Measurements from ENCODE around the gene ABHD3.
"Not testable (repeated sequence)": the region's sequence is repeated elsewhere in the genome, so short reads cannot be mapped to it uniquely, and the experiment has no call there.

The ABHD3 gene

DNA sequence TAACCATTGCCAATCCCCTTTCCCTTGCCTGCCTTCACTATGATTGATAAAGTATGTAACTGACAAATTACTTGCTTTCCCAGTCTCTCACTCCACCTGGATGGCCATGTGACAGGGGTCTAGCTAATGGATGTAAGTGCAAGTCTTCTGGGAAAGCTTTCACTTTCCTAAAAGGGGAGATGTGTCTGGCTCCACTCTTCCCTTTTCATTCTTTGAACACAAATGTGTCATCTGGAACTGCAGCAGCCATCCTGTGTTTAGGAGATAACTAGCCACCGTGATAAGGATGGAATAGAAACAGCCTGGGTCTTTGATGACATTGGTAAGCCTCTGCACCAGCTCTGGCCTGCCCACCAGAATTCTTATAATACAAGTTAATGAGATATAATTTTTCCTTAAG is 54.3 kb downstream of the ABHD3 start:
- no peak for DNase-seq (ENCODE audit: low read depth)

DNA sequence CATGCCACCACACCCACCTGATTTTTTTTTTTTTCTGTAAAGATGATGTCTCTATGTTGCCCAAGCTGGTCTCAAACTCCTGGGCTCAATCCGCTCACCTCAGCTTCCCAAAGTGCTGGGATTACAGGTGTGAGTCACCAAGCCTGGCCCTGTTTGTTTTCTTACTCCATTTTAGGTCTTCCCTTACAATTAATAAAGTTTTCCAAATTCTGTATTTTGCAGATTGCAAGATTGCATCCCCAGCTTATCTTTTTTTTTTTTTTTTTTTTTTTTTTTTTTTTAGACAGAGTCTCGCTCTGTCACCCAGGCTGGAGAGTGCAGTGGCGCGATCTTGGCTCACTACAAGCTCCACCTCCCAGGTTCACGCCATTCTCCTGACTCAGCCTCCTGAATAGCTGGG is 64.2 kb downstream of the ABHD3 start:
- DNase-seq (ENCODE audit: low read depth): not testable (repeated sequence)

DNA sequence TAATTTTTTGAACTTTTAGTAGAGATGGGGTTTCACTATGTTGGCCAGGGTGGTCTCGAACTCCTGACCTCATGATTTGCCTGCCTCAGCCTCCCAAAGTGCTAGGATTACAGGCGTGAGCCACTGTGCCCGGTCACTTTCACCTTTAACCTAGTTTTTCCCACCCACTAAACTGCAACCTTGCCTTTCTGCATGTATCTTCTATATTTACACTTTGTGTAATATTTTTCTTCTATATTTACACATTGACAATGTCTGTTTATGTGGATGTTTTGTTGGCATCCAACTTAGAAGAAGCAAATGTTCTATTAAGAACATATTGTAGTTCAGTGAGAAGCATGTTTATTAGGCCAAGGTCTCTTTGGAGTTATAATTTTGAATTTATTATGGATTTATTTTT is 65.8 kb downstream of the ABHD3 start:
- DNase-seq (ENCODE audit: low read depth): no peak

DNA sequence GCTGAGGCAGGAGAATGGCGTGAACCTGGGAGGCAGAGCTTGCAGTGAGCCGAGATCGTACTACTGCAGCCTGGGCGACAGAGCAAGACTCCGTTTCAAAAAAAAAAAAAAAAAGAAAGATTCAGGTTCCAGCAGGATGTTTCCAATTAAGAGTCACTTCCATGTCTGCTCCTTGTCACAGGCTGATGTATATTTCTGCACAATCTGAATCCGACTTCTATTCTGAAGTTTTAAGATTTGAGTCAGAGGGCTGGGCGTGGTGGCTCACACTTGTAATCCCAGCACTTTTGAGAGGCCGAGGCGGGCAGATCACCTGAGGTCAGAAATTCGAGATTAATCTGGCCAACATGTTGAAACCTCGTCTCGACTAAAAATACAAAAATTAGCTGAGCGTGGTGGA is 67.8 kb downstream of the ABHD3 start:
- DNase-seq (ENCODE audit: low read depth): peak; percentile 38

DNA sequence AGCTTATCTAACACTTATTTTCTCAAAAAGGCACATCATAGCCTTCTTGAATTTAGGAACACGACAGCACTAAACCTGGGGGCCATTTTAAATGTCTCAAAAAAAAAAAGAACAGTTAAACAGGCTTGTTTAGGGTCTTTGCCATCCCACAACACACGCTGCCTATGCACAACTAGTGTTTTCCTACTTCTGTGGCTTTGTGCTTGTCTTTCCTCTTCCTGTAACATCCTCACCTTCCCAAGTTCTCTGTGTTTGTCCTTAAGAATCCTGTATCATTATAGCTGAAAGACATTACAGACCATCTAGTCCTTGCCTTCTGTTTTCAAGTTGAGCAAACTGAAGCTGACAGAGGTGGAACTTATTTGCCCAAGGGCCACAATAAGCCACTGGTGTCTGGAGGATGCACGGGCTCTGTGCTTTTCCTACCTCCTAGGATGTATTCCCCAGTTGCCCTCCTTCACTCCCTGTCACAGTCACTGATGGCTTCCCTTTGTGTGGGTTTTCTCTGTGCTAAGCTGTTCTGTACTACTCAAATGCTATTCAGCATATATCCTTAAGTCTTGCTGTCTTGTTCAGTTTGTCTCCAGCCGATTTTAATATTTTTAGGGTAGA is 69.9 kb downstream of the ABHD3 start:
- DNase-seq (ENCODE audit: low read depth): no peak

DNA sequence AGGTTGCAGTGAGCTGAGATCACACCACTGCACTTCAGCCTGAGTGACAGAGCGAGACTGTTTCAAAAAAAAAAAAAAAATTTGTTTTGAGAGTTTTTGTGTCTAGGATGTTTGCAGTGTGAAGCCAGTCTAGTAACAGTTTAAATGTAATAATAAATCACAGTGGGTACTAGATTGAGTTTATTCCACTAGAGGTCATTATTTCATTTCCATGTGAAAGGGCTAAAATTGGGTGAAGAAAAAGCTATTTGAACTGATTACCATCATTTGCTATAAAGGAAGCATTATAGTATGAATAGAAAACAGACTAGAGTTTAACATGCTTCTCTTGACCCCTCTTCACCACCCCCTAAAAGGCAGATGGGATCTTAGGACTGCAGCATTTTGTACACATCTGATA is 72.2 kb downstream of the ABHD3 start:
- no peak for DNase-seq (ENCODE audit: low read depth)

DNA sequence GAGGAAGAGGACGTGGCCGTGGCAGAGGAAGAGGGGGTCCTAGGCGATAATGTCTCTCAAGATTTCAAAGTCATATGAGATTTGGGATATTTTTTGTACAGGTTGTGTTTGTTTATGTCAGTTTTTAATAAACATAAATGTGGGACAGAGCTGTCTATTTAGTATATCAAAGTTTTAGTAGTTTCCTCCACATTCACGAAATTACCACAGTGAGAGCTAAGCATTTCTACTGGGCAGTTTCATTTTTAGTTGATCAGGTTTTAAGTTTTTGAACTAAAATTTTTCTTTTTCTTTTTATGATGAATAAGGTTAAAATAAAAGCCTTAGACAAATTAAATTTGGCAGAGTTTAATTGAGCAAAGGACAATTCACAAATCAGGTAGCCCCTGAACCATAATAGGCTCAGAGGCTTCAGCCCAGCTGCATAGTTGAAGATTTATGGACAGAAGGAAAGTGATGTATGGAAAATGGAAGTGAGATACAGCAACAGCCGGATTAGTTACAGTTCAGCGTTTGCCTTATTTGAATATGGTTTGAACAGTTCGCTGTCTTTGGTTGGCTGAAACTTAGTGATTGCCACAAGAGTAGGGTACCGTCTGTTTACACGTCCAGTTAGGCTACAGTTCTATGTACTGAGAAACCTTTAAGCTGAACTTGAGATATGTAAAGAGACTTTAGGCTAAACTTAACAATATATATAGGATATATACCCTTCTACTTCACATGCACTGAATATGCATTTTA is 75.3 kb downstream of the ABHD3 start:
- no peak for DNase-seq (ENCODE audit: low read depth)

DNA sequence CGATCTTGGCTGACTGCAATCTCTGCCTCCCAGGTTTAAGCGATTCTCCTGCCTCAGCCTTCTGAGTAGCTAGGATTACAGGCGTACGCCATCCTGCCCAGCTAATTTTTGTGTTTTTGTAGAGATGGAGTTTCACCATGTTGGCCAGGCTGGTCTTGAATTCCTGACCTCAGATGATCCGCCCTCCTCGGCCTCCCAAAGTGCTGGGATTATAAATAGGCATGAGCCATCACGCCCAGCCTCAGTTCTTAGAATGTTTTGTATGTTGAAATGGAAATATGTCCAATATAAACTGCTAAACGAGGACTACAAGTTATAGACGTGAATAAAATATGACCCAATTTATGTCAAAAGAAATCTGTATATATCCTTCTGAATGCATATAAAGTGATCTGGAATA is 82.9 kb downstream of the ABHD3 start:
- not testable (repeated sequence) for DNase-seq (ENCODE audit: low read depth)

DNA sequence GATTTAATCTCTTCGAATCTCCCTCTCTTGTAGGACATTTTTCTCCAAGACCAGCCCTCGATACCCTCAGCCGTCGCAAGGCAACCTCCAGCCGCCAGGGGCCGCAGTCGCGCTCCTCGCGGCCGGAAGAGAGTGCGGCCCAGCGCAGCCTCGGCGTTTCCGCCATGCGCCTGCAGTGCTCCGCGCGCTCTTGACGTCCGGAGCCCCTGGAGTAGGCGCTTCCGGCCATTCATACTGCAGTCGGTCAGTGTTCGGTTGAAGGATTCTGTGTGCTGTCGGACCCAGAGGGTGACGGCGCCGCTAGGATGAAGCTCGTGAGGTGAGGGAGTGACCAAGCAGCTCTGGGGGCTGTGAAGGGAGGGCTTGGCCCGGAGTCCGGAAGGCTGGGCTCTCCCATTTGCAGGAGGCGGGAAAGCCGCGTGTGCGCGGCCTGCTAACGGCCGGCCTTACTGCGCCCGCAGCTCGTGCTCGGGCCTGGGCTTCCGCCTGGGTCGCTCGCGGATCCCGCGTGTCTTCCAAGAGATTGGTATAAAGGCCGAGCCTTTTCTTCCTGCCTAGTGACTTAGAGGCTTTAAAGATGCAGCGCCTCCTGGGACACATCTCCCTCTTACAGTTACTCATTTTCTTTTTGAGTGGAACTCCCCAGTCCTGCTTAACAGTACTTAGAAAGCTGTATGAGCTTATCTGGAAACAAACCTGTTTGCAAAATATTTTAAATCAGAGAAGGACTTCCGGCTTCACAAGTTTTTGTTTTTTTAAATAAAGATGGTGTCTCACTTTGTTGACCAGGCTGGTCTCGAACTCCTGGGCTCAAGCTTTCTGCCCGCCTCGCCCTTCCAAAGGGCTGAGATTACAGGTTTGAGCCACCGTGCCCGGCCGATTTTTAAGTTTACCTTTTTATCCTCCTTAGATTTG is 92.2 kb downstream of the ABHD3 start, which contains the start of gene SNRPD1:
Gene SNRPD1 (plus strand): TSS at position 190 of the 915 bp plus-strand sequence. CDS start 116 bp downstream, at position 306.
- DNase-seq (ENCODE audit: low read depth): peak; percentile 94

DNA sequence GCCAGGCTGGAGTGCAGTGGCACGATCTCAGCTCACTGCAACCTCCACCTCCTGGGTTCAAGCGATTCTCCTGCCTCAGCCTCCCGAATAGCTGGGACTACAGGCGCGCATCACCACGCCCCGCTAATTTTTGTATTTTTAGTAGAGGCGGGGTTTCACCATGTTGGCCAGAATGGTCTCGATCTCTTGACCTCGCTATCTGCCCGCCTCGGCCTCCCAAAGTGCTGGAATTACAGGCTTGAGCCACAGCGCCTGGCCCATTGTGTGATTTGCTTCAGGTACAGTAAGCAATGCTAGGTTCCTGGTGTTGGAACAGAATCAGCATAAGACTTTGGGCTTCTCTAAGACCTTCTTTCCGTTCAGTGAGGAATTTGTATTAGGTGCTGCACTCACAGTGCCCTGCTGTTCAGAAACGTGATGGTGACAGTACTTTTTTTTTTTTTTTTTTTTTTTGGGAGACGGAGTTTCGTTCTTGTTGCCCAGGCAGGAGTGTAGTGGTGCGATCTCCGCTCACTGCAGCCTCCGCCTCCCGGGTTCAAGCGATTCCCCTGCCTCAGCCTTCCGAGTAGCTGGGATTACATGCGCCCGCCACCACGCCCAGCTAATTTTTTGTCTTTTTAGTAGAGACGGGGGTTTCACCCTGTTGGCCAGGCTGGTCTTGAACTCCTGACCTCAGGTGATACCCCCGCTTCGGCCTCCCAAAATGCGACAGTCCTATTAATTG is 93.0 kb downstream of the ABHD3 start:
- not testable (repeated sequence) for DNase-seq (ENCODE audit: low read depth)

DNA sequence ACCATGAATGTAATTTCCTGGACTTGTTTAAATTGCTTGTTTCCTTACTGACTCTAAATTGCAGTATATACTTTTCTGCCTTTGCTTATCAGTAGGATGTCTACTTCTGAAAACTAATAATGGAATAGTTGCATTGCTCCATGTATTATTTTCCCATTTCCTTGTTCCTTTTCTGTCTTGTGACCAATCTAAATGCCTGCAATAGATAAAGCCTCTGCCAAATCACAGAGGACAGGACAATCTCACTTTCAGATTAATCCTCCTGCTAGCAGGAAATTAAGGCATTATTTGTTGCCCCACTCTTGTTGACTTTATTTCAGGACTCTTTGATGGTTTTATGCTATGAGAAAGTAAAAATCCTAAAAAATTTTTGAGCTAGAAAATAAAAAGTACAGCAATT is 99.4 kb downstream of the ABHD3 start:
- DNase-seq (ENCODE audit: low read depth): no peak

DNA sequence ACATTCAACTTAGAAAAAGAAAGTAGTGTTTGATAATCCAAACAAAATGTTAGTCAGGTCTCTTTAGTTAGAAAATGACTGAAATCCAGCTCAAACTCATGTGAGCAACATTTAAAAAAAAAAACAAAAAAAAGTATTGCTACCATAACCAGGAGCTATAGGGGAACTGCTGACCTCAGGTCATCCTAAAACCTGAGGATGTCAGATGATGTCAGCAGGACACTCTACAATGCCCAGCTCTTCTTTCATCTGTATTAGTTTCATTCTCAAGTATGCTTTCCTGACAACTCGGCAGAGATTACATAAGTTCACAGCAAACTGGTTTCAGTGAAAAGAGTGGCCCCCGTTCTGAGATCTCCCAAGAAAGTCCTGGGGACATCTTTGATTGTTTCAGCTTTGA is 99.9 kb downstream of the ABHD3 start:
- no peak for DNase-seq (ENCODE audit: low read depth)

DNA sequence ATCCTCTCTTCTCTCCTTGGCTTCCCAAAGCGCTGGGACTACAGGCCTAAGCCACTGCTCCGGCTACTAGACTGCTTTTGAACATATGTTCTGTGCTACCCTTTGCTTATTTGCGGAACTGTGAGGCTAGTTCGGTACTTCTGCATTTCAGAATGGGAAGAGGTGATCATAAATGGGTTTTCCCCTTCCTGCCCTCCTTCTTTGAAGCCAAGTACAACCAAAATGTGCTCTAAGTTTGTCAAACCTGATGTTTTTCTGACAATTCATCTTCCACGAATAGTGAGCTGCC is 102.3 kb downstream of the ABHD3 start:
- DNase-seq (ENCODE audit: low read depth): no peak

Measured in ELR (cell line).